ENCODE measurements around the gene LDAH.

LDAH gene

GRCh38 chr2:20635675-20636584 lies 187.0 kb downstream of the LDAH start:
- no peak for DNase-seq (ENCODE audit: low spot score)

GRCh38 chr2:20635113-20635510 lies 187.8 kb downstream of the LDAH start:
- no peak for DNase-seq (ENCODE audit: low spot score)

GRCh38 chr2:20634507-20635112 lies 188.3 kb downstream of the LDAH start:
- DNase-seq (ENCODE audit: low spot score): no peak
